Measurements from ENCODE around the gene SYDE1.

Gene SYDE1

GRCh38 chr19:15161028-15161984, 54.1 kb downstream of the SYDE1 start:
- no peak for TF ChIP-seq GATA2 (IDR thresholded peaks at IDR 0.05; ENCODE audit: low read depth, low read length)
- TF ChIP-seq GATA3 (IDR thresholded peaks at IDR 0.05; ENCODE audit: low read depth, low read length): no peak

Data from SH-SY5Y (cell line).